ENCODE results near the gene ZCCHC3.

The ZCCHC3 gene

GRCh38 chr20:313948-314347 lies 16.6 kb downstream of the ZCCHC3 start:
- H3K4me3 Mint-ChIP-seq: no peak overlapping the region
- H3K4me1 Mint-ChIP-seq (ENCODE audit: low read depth): peaks cover 16% of the 10 kb centered on the region
- H3K36me3 Mint-ChIP-seq (ENCODE audit: low read depth): no peaks in the 10 kb centered on the region
- DNase-seq: no peak
- H3K27me3 Mint-ChIP-seq: no peaks in the 10 kb centered on the region
- H3K9me3 Mint-ChIP-seq: no peaks in the 10 kb centered on the region
- no peak overlapping the region for H3K27ac Mint-ChIP-seq

GRCh38 chr20:316316-317068 lies 19.1 kb downstream of the ZCCHC3 start:
- Mint-ChIP-seq H3K9me3 (no peaks in the 10 kb centered on the region), H3K27me3 (no peaks in the 10 kb centered on the region), H3K4me1 (ENCODE audit: low read depth) (peaks cover 5% of the 10 kb centered on the region), H3K4me3 (no peak overlapping the region), H3K27ac (no peak overlapping the region), H3K36me3 (ENCODE audit: low read depth) (no peaks in the 10 kb centered on the region)
- DNase-seq: no peak

- Mint-ChIP-seq H3K36me3 (ENCODE audit: low read depth) (no peaks in the 10 kb centered on the region), H3K27ac (peak overlapping the region; percentile 93), H3K9me3 (no peaks in the 10 kb centered on the region), H3K4me1 (ENCODE audit: low read depth) (peaks cover 35% of the 10 kb centered on the region), H3K27me3 (no peaks in the 10 kb centered on the region), H3K4me3 (peak overlapping the region; percentile 86)
- DNase-seq: peak; percentile 97
Measured at GRCh38 chr20:324177-325044, 27.0 kb downstream of the ZCCHC3 start.

- Mint-ChIP-seq H3K27ac (peak within 1 kb of the TSS; percentile 93), H3K4me3 (peak within 1 kb of the TSS; percentile 86), H3K9me3 (no peaks in the 10 kb centered on the region), H3K36me3 (ENCODE audit: low read depth) (no peaks in the 10 kb centered on the region), H3K27me3 (no peaks in the 10 kb centered on the region), H3K4me1 (ENCODE audit: low read depth) (peaks cover 42% of the 10 kb centered on the region)
- DNase-seq: peak; percentile 98
Measured at GRCh38 chr20:325045-325888, 27.9 kb downstream of the ZCCHC3 start, which contains the start of gene SOX12. Gene SOX12, plus strand, starts transcription at chr20:325552. Its CDS starts 373 bp downstream, at chr20:325925.

GRCh38 chr20:325889-326644 lies 28.7 kb downstream of the ZCCHC3 start:
- Mint-ChIP-seq H3K27me3 (no peaks in the 10 kb centered on the region), H3K36me3 (ENCODE audit: low read depth) (no peaks in the 10 kb centered on the region), H3K4me1 (ENCODE audit: low read depth) (peaks cover 46% of the 10 kb centered on the region), H3K4me3 (peak overlapping the region; percentile 79), H3K27ac (peak overlapping the region; percentile 74), H3K9me3 (no peaks in the 10 kb centered on the region)
- DNase-seq: peak; percentile 75

GRCh38 chr20:326645-327185 lies 29.3 kb downstream of the ZCCHC3 start:
- Mint-ChIP-seq H3K4me3 (peak overlapping the region; percentile 74), H3K27ac (peak overlapping the region; percentile 47), H3K27me3 (no peaks in the 10 kb centered on the region), H3K9me3 (no peaks in the 10 kb centered on the region), H3K4me1 (ENCODE audit: low read depth) (peaks cover 46% of the 10 kb centered on the region), H3K36me3 (ENCODE audit: low read depth) (no peaks in the 10 kb centered on the region)
- DNase-seq: no peak

GRCh38 chr20:327186-328026 lies 30.0 kb downstream of the ZCCHC3 start:
- Mint-ChIP-seq H3K4me1 (ENCODE audit: low read depth) (peaks cover 46% of the 10 kb centered on the region), H3K36me3 (ENCODE audit: low read depth) (no peaks in the 10 kb centered on the region), H3K27ac (peak overlapping the region; percentile 22)

GRCh38 chr20:328027-328974 lies 30.9 kb downstream of the ZCCHC3 start:
- no peak for DNase-seq
- Mint-ChIP-seq H3K27ac (peak overlapping the region; percentile 45), H3K36me3 (ENCODE audit: low read depth) (no peaks in the 10 kb centered on the region), H3K9me3 (no peaks in the 10 kb centered on the region), H3K27me3 (no peaks in the 10 kb centered on the region), H3K4me3 (peak overlapping the region; percentile 74), H3K4me1 (ENCODE audit: low read depth) (peaks cover 46% of the 10 kb centered on the region)

More at GRCh38 chr20:327186-328026, 30.0 kb downstream of the ZCCHC3 start:
- Mint-ChIP-seq H3K9me3 (no peaks in the 10 kb centered on the region), H3K4me3 (peak overlapping the region; percentile 74), H3K27me3 (no peaks in the 10 kb centered on the region)
- peak; percentile 84 for DNase-seq

GRCh38 chr20:328975-329695 lies 31.8 kb downstream of the ZCCHC3 start:
- Mint-ChIP-seq H3K4me3 (peak overlapping the region; percentile 74), H3K27me3 (no peaks in the 10 kb centered on the region), H3K9me3 (no peaks in the 10 kb centered on the region), H3K27ac (peak overlapping the region; percentile 32), H3K4me1 (ENCODE audit: low read depth) (peaks cover 39% of the 10 kb centered on the region), H3K36me3 (ENCODE audit: low read depth) (no peaks in the 10 kb centered on the region)
- no peak for DNase-seq

- Mint-ChIP-seq H3K27me3 (no peaks in the 10 kb centered on the region), H3K36me3 (ENCODE audit: low read depth) (no peaks in the 10 kb centered on the region), H3K9me3 (no peaks in the 10 kb centered on the region), H3K4me3 (no peak overlapping the region), H3K27ac (no peak overlapping the region), H3K4me1 (ENCODE audit: low read depth) (peaks cover 33% of the 10 kb centered on the region)
- DNase-seq: no peak
Measured at GRCh38 chr20:329851-330232, 32.5 kb downstream of the ZCCHC3 start.

GRCh38 chr20:330233-331149 lies 33.1 kb downstream of the ZCCHC3 start:
- Mint-ChIP-seq H3K4me3 (no peak overlapping the region), H3K27ac (no peak overlapping the region), H3K27me3 (no peaks in the 10 kb centered on the region), H3K36me3 (ENCODE audit: low read depth) (no peaks in the 10 kb centered on the region), H3K9me3 (no peaks in the 10 kb centered on the region), H3K4me1 (ENCODE audit: low read depth) (peaks cover 31% of the 10 kb centered on the region)
- DNase-seq: peak; percentile 67
